Measurements from ENCODE around the gene SH3PXD2A.

DNA sequence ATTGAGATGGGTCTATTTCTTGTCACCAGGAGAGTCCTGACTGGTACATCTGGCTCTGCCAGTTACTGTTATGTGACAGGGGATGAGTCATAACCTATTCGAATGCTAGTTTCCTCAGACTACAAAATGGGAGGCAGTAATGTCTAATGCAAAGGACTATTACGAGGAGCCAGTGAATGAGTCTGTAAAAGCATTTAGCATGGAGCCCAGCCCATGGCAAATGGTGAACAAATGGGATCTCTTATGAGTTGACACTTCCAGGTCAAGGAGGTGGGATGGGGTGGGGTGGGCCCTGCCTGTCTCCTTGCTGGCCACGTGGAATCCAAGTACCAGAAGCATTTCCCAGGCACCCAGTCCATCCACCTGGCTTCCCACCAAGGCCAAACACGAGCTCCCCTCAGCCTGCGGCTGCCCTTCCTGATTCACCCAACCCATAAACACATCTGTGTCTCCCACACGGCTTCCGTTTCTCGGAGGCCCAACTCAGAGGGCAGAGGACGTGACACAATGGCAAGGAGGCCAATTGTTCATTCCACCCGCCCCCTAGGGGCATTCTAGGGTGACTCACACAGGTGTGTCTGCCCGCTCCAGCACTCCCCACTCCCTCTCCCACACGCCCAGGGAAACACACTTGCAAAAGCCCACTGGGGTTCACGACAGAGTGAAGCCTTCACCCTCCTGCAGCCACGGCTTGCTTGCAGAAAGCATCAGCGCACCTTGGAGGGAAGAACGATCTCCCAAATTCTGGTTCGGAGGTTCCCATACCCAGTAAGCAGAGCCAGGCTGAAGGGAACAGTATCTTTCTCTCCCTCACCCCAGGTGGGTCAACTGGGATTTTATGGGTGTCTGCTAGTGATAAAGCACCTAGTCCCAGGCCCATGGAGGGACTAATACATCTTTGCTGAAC, 109.8 kb downstream of the SH3PXD2A start:
- TF ChIP-seq, protein P1, sequence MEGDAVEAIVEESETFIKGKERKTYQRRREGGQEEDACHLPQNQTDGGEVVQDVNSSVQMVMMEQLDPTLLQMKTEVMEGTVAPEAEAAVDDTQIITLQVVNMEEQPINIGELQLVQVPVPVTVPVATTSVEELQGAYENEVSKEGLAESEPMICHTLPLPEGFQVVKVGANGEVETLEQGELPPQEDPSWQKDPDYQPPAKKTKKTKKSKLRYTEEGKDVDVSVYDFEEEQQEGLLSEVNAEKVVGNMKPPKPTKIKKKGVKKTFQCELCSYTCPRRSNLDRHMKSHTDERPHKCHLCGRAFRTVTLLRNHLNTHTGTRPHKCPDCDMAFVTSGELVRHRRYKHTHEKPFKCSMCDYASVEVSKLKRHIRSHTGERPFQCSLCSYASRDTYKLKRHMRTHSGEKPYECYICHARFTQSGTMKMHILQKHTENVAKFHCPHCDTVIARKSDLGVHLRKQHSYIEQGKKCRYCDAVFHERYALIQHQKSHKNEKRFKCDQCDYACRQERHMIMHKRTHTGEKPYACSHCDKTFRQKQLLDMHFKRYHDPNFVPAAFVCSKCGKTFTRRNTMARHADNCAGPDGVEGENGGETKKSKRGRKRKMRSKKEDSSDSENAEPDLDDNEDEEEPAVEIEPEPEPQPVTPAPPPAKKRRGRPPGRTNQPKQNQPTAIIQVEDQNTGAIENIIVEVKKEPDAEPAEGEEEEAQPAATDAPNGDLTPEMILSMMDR (IDR thresholded peaks at IDR 0.05) = no peak
- TF ChIP-seq POLR2A (IDR thresholded peaks at IDR 0.05) = no peak
